SU-DHL-6 (cell line): ENCODE measurements around the gene KRTAP9-1.
"Not testable (repeated sequence)": the region's sequence is repeated elsewhere in the genome, so short reads cannot be mapped to it uniquely, and the experiment has no call there.

Experiments used
- H2AFZ ChIP-seq: fragments of 200-600 bp; sonication (generic); 2 replicates; pipeline ENCODE4 v1.6.1; 2014; ENCODE audit warnings: low read depth, mild to moderate bottlenecking, moderate library complexity, mixed read lengths, antibody characterized with exemption, low read length; ENCODE audit not compliant: severe bottlenecking
- H3F3A ChIP-seq: fragments of 200-600 bp; shearing (Covaris generic); 2 replicates; pipeline ENCODE4 v1.6.0; 2016; ENCODE audit warnings: antibody characterized with exemption, mild to moderate bottlenecking; ENCODE audit not compliant: insufficient read depth
- H3K27ac ChIP-seq: fragments of 200-600 bp; sonication (generic); 2 replicates; pipeline ENCODE4 v1.5.1; 2016; ENCODE audit warnings: low read depth, mild to moderate bottlenecking, low read length, moderate library complexity, mixed read lengths
- H3K27me3 ChIP-seq: fragments of 200-600 bp; sonication (generic), shearing (Covaris generic); 2 replicates; pipeline ENCODE4 v1.6.0; 2014; ENCODE audit warnings: mild to moderate bottlenecking, low read length
- H3K36me3 ChIP-seq: fragments of 200-600 bp; sonication (generic); 2 replicates; pipeline ENCODE4 v1.6.1; 2014; ENCODE audit warnings: mild to moderate bottlenecking, low read length, mixed read lengths
- H3K4me2 ChIP-seq: fragments of 300-600, 200-600 bp; shearing (Covaris generic), sonication (generic); 2 replicates; pipeline ENCODE4 v1.6.0; 2014; ENCODE audit warnings: low read length, low read depth, mild to moderate bottlenecking; ENCODE audit not compliant: poor library complexity, severe bottlenecking
- H3K4me3 ChIP-seq: fragments of 200-600 bp; sonication (generic); 2 replicates; pipeline ENCODE4 v1.5.1; 2014; ENCODE audit warnings: antibody characterized with exemption, low read length, mild to moderate bottlenecking, mixed read lengths; ENCODE audit not compliant: insufficient read depth, poor library complexity, severe bottlenecking
- H3K79me2 ChIP-seq: fragments of 200-600 bp; sonication (generic); 2 replicates; pipeline ENCODE4 v1.6.1; 2014; ENCODE audit warnings: mild to moderate bottlenecking, low read length, moderate library complexity; ENCODE audit not compliant: insufficient read depth
- H3K9ac ChIP-seq: fragments of 200-600 bp; sonication (generic); 2 replicates; pipeline ENCODE4 v1.7.0; 2014; ENCODE audit warnings: mild to moderate bottlenecking, low read length
- H3K9me2 ChIP-seq: fragments of 200-600 bp; sonication (generic); replicated peaks from 2 replicates; pipeline ENCODE4 v1.6.1; 2014; ENCODE audit warnings: low read length; ENCODE audit not compliant: insufficient read depth
- H3K9me3 ChIP-seq: fragments of 200-600 bp; sonication (generic); 2 replicates; pipeline ENCODE4 v1.6.1; 2014; ENCODE audit warnings: low read length, mixed read lengths; ENCODE audit not compliant: insufficient read depth
- H4K20me1 ChIP-seq: fragments of 200-600 bp; sonication (generic); 2 replicates; pipeline ENCODE4 v1.6.1; 2014; ENCODE audit warnings: low read depth, mild to moderate bottlenecking, antibody characterized with exemption, low read length, moderate library complexity, mixed read lengths
- CTCF ChIP-seq: fragments of 200-600 bp; sonication (generic); IDR thresholded peaks from one replicate; pipeline ENCODE4 v1.5.1; 2017; ENCODE audit warnings: antibody characterized with exemption, mild to moderate bottlenecking, low read length, moderate library complexity; ENCODE audit not compliant: insufficient read depth, poor library complexity, severe bottlenecking
- EZH2phosphoT487 ChIP-seq: fragments of 200-600 bp; sonication (generic), shearing (Covaris generic); conservative IDR thresholded peaks from 2 replicates; pipeline ENCODE4 v1.6.1; 2018; ENCODE audit warnings: mild to moderate bottlenecking, antibody characterized with exemption, low read length, moderate library complexity, mixed read lengths

KRTAP9-1 gene

DNA sequence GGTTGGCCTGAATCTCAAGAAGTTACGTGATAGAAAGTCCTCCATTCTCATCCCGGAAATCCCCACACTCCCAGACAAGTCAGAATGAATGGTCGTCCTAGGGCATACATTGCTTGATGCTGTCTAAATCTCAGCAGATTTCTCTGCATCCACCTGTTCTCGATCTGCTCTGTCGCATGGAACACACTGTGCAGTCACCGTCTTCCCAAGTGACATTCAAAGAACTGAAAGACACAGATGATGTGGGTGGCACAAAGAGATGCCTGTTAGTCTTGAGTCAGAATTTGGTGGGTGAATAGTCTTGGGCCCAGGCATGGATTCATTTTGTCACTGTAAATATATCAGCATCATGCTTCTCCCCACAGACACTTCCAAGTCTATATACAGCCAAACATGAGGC lies 42.0 kb downstream of the KRTAP9-1 start:
- H3K4me3 ChIP-seq, result no peak overlapping the region
- no peak overlapping the region for H3K9ac ChIP-seq
- no peaks in the 10 kb centered on the region for H3K9me3 ChIP-seq
- no peak overlapping the region for H3K27ac ChIP-seq
- TF ChIP-seq EZH2phosphoT487 (no peak), CTCF (no peak)
- H3K36me3 ChIP-seq, result no peaks in the 10 kb centered on the region
- H3K27me3 ChIP-seq, result no peaks in the 10 kb centered on the region
- no peaks in the 10 kb centered on the region for H3F3A ChIP-seq
- H4K20me1 ChIP-seq, result no peaks in the 10 kb centered on the region
- H2AFZ ChIP-seq, result no peak overlapping the region
- H3K4me2 ChIP-seq, result no peak overlapping the region
- H3K9me2 ChIP-seq, result no peaks in the 10 kb centered on the region
- H3K79me2 ChIP-seq, result no peaks in the 10 kb centered on the region

DNA sequence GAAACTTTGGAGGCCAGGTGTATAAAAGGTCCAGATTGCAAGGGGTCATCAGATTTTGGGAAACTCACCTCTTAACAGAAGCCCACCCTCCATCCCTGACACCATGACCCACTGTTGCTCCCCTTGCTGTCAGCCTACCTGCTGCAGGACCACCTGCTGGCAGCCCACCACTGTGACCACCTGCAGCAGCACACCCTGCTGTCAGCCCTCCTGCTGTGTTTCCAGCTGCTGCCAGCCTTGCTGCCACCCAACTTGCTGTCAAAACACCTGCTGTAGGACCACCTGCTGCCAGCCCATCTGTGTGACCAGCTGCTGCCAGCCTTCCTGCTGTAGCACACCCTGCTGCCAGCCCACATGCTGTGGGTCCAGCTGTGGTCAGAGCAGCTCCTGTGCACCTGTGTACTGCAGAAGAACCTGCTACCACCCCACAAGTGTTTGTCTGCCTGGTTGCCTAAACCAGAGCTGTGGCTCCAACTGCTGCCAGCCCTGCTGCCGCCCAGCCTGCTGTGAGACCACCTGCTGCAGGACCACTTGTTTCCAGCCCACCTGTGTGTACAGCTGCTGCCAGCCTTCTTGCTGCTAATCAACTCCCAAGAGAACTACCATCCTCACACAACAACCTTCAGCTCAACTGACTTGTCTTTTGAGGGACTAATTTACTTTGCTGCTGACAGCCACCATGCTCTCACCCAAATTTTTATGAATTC lies 42.9 kb downstream of the KRTAP9-1 start, which contains the start of gene KRTAP9-3:
TSS of gene KRTAP9-3 (plus strand) at position 51 of the 707 bp plus-strand sequence. CDS start at position 104, 53 bp downstream.
- H3F3A ChIP-seq, H3K36me3 ChIP-seq, H3K27ac ChIP-seq, H2AFZ ChIP-seq, H3K27me3 ChIP-seq, H3K9ac ChIP-seq, H3K9me2 ChIP-seq, H3K9me3 ChIP-seq, H3K4me2 ChIP-seq, H3K79me2 ChIP-seq, H3K4me3 ChIP-seq, H4K20me1 ChIP-seq: not testable (repeated sequence)

- H3K9me3 ChIP-seq, H3K9ac ChIP-seq, H4K20me1 ChIP-seq, H2AFZ ChIP-seq, H3K79me2 ChIP-seq, H3K9me2 ChIP-seq, H3K4me2 ChIP-seq, H3K36me3 ChIP-seq, H3K27me3 ChIP-seq, H3K27ac ChIP-seq, H3F3A ChIP-seq, H3K4me3 ChIP-seq: not testable (repeated sequence)
Measured at GRCh38 chr17:41237116-41237515, 47.4 kb downstream of the KRTAP9-1 start.

- not testable (repeated sequence) for H3F3A ChIP-seq, H3K4me3 ChIP-seq, H3K9me2 ChIP-seq, H3K36me3 ChIP-seq, H3K27me3 ChIP-seq, H3K27ac ChIP-seq, H3K9ac ChIP-seq, H2AFZ ChIP-seq, H3K4me2 ChIP-seq, H4K20me1 ChIP-seq, H3K79me2 ChIP-seq, H3K9me3 ChIP-seq
Measured at GRCh38 chr17:41237949-41238437, 48.3 kb downstream of the KRTAP9-1 start, which contains the start of gene KRTAP9-8. Gene KRTAP9-8, plus strand, starts transcription at chr17:41237999. Its CDS starts 53 bp downstream, at chr17:41238052.
